Activated gamma-delta T cell treated with Interleukin-2 at 50 U/mL for 16 hours (primary cell): Measurements from ENCODE around the gene FNTB.
A peak's percentile ranks its signal among the peaks of the same experiment; 100 is the strongest.

Experiments used
- DNase-seq: peaks from one replicate; pipeline ENCODE4 v3.0.0-alpha.2; 2020

FNTB gene

GRCh38 chr14:64953661-64954060, 33.0 kb upstream of the FNTB start:
- DNase-seq = no peak

DNA sequence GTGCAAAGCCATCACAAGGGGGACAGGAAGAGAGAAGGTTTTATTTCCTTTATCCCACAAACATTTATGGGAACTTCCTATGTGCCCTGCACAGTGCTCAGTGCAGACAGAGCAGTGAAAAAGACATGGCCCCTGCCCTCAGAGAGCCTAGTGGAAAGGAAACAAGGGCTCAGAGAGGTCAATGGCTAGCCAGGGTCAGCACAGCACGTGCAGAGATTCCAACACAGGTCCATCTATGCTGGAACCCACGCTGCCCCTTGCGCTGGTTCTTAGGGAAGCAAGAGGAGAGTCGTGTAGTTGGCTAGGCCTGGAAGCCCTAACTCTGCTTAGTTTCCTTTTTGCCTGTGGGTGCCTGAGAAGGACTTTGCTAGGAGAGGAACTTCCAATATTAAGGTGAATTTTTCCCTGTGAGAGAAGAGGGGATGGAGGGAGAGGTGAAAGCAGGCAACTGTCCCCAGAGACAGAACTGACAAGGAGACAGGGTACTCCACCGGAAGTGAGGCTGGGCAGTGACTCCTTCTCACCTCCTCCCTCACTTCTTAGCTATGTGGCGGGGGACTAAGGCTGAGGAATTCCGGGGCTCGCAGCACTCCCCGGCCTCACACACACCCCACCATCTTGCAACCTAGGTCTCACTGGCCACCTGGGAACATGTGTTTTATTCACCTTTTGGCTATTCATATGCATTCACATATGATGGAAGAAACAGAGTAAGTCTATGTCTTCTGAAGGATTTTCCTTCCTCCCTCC, 32.0 kb upstream of the FNTB start:
- DNase-seq = no peak

DNA sequence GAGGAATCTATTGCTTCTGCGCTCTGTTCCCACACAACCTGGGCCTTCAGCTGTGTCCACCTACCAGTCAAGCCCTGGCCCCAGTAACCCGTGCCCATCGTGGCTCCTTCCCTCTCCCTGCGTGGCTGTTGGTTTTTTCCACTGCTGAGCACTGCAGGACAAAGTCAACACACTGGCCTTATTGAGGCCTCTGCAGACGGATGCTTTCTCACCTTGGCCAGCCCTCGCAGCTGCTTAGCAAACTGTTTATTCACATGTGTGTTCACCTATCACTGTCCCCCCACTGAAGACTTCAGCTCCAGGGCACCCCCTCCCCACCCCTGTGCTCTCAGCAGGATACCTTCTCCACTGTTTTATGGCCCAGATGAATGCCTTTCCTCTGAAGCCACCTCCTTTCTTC, 31.4 kb upstream of the FNTB start:
- DNase-seq = no peak

- DNase-seq = no peak
Observed at GRCh38 chr14:64956697-64957406, 29.8 kb upstream of the FNTB start.

- DNase-seq = no peak
Observed at GRCh38 chr14:64958201-64958600, 28.5 kb upstream of the FNTB start.

- DNase-seq = no peak
Observed at GRCh38 chr14:64958743-64959142, 28.0 kb upstream of the FNTB start.

GRCh38 chr14:64960762-64961276, 25.9 kb upstream of the FNTB start:
- DNase-seq = no peak

DNA sequence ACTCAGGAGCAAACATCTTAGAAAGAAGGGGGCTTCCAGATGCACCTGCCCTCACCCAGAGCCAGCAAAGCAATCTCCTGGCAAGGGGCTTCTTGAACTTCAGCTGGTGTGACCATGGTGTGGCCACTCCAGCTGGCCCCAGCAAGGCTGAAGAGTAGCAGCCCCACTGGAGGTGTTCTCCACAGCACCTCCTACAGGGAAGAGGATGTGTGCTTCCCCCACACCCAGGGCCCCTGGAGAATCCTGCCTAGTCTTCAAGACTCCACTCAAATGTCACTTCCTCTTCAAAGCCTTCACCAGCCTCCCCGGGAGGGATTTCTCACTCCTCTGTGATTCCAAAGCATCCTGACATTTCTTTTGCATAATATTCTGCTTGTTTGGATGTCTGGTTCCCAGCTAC, 23.1 kb upstream of the FNTB start:
- DNase-seq = no peak

- DNase-seq = no peak
Observed at GRCh38 chr14:64965356-64966000, 21.2 kb upstream of the FNTB start.

GRCh38 chr14:64966976-64967375, 19.7 kb upstream of the FNTB start:
- no peak for DNase-seq

DNA sequence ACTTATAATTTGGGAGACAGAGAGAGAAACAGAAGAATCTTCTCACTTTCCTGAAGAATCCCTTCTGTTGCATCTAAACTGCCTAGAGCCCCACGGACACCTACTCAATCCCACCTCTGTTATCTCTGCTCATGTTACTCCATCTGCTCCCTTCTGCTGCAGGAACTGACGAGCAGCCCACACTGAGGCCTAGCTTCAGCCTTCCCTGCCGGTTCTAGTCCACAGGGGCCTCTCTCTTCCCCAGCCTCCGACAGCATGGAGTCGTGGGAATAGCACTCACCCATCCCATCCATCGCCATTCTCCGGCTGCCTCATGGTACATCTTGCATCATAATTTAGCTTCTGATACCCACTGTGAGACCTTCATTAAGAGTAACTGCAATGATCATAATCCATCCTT, 18.5 kb upstream of the FNTB start:
- no peak for DNase-seq

DNA sequence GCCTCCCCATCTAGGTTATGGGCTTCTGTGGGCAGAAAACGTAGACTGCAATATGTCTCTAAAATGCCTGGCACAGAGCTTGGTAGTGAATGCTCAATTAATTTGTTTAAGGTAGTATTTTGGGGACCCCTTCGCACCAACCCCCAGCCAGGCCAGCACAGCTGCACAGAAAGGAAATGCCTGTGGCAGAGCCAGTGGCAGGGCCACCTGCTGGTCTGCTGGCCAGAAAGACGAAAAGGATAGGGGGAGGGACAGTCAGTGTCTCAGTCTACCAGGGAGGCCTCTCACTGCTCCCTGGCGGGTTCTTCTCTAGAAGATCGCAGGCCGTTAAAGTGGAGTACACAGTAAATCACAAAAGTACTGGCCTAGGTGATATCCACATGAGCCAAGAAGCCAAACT, 18.0 kb upstream of the FNTB start:
- DNase-seq = no peak

DNA sequence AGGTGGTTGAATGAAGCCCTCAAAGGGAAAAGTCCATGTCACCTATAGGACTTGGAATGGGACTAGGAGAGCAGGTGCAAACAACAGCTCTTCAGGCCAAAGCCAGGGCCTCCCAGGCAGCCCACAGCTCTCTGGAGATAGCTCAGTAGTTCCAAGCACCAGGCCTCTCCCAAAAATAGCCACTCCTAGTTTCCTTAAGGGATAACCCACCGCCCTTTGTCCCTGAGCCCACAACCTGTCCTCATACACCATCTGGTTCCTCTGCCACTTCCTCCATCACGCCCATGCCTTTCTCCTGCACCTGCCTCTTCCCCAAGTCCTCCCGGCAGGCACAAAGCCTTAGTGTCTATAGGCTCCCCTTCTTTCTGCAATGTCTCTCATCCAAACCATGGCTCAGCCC, 16.7 kb upstream of the FNTB start:
- no peak for DNase-seq

DNA sequence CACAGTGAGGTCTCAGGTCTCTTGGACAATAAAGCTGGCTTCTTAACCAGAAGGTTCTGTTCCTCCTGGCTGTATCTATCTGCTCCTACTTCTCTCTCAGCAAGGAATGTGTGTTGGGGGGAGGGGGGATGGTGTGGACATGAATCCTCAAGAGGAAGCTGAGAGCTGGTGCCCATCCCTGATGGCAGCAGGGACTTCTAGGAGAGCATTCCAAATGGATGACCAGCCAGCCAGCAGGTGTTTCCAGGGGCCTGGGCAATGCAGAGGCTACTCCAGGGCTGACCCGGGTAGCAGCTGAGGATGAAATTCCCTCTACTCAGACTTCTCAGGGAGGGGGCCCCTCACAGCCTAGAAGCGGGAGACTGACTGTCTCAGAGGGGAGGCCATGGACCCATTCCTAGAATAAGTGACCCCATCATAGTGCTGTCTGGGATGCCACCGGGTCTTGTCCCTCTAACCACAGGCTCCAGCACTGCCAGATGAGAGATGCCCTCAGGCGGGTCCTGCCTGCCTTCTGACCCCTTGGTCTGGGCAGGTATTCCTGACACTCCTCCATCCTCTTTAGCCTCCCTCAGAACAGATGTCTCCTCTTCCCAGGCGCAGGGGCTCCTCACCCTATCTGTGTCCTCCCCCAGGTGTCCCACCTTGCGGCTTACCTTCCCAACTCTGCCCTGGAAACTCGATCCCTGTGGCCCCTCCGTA, 15.8 kb upstream of the FNTB start:
- no peak for DNase-seq

- no peak for DNase-seq
Observed at GRCh38 chr14:64971491-64971942, 15.2 kb upstream of the FNTB start.

DNA sequence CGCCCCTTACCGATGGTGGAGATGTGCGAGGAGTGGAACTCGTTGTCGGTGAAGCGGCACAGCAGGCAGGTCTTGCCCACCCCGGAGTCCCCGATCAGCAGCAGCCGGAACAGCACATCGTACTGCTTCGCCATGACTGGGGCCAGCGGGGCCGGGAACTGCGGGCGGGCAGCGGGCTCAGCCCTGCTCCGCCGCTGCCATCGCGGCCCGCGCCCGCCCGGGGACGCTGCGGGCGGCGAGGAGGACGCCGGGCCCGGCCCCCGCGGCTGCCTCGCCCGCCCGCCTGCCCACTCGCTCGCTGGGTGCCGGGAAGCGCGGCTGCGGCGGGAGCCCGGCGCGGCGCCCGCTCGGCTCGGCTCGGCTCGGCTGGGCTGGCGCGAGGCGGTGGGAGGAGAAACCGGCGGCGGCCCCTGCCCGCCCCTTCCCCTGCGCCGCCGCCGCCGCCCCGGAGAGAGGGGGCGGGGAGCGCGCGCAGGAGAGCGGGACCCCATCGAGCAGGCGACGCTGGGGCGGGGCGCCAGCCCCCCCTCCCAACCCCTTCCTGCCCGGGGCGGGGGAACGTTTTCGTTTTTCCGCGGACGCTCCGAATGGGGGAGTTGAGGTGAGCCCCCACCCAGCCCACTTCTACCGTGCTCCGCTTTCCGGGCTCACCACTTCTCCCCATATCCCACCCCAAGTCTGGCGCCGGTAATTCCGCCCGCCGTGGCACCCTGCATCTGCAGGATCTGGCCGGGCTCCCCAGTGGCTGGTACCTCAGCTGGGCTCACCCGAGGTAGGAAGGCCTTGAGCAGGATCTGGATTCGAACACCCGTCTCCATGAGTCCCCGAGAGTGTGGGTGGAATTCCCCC, 14.5 kb upstream of the FNTB start, which contains the start of gene RAB15:
Gene RAB15 (minus strand): TSS at position 394 of the 849 bp plus-strand sequence. CDS start 260 bp downstream, at position 134.
- peak; percentile 24 for DNase-seq

GRCh38 chr14:64973026-64973442, 13.7 kb upstream of the FNTB start:
- no peak for DNase-seq

- DNase-seq = no peak
Observed at GRCh38 chr14:64973826-64974225, 12.9 kb upstream of the FNTB start.

- no peak for DNase-seq
Observed at GRCh38 chr14:64974563-64974962, 12.1 kb upstream of the FNTB start.

DNA sequence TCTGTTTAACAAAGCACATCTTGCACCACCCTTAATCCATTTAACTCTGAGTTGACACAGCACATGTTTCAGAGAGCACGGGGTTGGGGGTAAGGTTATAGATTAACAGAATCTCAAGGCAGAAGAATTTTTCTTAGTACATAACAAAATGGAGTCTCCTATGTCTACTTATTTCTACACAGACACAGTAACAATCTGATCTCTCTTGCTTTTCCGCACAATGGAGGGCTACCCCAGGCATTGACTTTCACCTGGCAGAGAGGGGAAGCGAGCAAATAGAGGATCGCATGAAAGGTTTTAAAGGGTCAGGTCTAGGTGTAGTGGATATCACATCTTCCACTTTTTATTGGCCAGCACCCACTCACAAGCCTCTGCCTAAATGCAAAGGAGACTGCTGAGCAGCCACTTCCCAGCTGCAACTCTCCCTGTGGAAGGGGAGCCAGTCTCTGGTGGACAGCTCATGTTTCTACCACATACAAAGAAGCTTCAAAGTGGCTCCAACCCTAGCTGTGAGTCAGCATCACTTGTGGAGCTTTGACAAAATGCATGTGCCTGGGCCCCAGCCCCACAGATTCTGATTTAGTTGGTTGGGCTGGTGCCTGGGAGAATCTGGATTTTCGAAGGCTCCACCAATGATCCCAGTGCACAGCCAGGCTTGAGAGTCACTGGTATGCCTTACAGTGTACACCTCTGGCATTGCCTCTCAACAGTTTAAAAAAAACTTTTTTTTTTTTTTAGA, 7.2 kb upstream of the FNTB start:
- DNase-seq = no peak
